ENCODE data around the gene TTC17. TPM values are rescaled to one million over a fixed set of nuclear protein-coding genes. Genes with fewer than 3 reads are reported as not detected.
"Not testable (repeated sequence)": the region's sequence is repeated elsewhere in the genome, so short reads cannot be mapped to it uniquely, and the experiment has no call there.

The TTC17 gene
- total RNA-seq, 1 donor from 2014 or later: 60.3 TPM

DNA sequence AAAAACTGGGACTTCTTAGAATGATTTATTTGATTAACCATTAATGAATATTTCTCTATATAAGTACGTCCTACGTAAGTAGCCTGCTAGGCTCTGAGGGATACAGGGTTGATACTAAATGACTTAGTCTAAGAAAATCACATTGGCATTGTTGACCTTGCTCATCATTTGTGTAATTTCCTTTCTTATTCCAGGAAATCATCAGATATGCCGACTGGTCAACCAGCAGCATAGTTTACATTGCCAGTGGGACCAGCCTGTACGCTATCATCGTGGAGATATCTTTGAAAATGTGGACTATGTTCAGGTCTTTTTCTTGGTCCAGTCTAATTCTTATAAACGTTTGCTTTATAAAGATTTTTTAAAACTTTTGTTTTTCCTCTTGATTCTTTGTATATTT is 42.5 kb downstream of the TTC17 start:
- H3K36me3 ChIP-seq: peaks cover 59 to 89% of the 10 kb centered on the region in 2 donors
- no peak for DNase-seq (ENCODE audit: low spot score in 2 of 2)

GRCh38 chr11:43401811-43402210 is 43.1 kb downstream of the TTC17 start:
- H3K27me3 ChIP-seq; H3K4me1 ChIP-seq; H3K4me3 ChIP-seq; H3K9me3 ChIP-seq; intact Hi-C loops (cut with DNase I); H3K27ac ChIP-seq; DNase-seq (ENCODE audit: low spot score in 2 of 2): not testable (repeated sequence)
- H3K36me3 ChIP-seq: peaks cover 62 to 89% of the 10 kb centered on the region in 2 donors

More for the DNA sequence above, 42.5 kb downstream of the TTC17 start:
- intact Hi-C loops (cut with DNase I): no loop called here
- no peak for TF ChIP-seq CTCF (IDR thresholded peaks at IDR 0.05)
- no peaks in the 10 kb centered on the region for H3K9me3 ChIP-seq
- H3K4me3 ChIP-seq: no peak overlapping the region
- H3K27me3 ChIP-seq: no peaks in the 10 kb centered on the region
- H3K4me1 ChIP-seq: no peaks in the 10 kb centered on the region
- H3K27ac ChIP-seq: no peak overlapping the region

DNA sequence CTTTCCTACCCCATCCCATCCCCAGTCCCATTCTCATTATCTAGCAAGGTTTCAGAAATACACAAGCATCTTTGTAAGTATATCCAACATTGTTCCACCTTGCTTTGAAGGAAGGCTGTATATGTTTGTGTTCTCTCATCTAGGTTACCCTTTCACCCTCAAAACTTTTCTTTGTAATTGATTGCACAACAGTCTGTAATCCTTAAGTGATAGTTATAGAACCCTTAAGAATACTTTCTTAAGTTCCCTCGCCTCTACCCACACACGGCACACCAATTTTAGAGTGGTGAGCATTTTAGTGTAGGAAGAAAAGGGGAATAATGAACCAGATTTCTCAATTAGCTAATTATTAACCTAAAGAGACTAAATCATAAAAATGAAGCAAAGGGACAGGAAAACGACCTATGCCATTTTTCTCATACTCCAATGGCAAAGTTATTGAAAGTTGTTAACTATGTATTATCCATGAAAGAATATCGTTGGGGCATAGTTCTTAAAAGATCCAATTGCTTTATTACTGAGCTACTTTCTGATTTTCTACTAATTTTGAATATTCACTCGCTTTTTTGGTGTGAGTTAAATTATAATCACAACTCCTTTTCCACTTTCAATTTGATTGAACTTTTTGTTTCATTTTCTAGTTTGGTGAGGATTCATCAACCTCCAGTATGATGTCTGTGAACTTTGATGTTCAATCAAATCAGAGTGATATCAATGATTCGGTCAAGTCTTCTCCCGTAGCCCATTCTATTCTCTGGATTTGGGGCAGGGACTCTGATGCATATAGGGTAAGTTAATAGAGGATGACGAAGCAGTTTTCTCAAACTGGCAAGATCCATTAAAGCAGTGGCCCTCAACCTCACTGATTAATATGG is 44.9 kb downstream of the TTC17 start:
- Histone ChIP-seq H3K9me3 (no peaks in the 10 kb centered on the region), H3K36me3 (peaks cover 55 to 95% of the 10 kb centered on the region in 2 donors), H3K4me3 (no peak overlapping the region), H3K27ac (no peak overlapping the region), H3K4me1 (no peaks in the 10 kb centered on the region), H3K27me3 (no peaks in the 10 kb centered on the region)
- intact Hi-C loops (cut with DNase I): no loop called here
- DNase-seq (ENCODE audit: low spot score in 2 of 2): no peak
- TF ChIP-seq CTCF (IDR thresholded peaks at IDR 0.05): no peak

DNA sequence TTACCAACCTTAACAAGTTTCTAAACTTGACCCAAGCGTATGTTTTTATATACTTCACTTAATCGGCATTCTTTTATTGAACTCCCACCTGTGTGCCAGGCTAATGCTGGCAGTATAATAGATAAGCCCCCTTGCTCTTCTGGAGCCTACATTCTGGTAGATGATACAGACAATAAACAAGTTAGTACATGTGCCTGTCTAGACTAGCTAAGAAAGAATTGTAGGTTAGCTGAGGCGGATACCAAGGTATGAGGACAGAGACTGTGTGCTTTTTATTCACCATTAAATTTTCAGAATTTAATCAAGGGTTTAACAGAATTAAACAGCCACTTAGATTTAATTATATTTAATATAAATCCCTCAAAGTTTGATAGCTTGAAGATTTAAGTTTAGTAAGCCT is 45.7 kb downstream of the TTC17 start:
- no peak overlapping the region for H3K27ac ChIP-seq
- TF ChIP-seq CTCF (IDR thresholded peaks at IDR 0.05): no peak
- intact Hi-C loops (cut with DNase I): no loop called here
- DNase-seq (ENCODE audit: low spot score in 2 of 2): no peak
- no peaks in the 10 kb centered on the region for H3K27me3 ChIP-seq
- H3K4me3 ChIP-seq: no peak overlapping the region
- H3K36me3 ChIP-seq: peaks cover 52 to 96% of the 10 kb centered on the region in 2 donors
- no peaks in the 10 kb centered on the region for H3K4me1 ChIP-seq
- H3K9me3 ChIP-seq: no peaks in the 10 kb centered on the region

DNA sequence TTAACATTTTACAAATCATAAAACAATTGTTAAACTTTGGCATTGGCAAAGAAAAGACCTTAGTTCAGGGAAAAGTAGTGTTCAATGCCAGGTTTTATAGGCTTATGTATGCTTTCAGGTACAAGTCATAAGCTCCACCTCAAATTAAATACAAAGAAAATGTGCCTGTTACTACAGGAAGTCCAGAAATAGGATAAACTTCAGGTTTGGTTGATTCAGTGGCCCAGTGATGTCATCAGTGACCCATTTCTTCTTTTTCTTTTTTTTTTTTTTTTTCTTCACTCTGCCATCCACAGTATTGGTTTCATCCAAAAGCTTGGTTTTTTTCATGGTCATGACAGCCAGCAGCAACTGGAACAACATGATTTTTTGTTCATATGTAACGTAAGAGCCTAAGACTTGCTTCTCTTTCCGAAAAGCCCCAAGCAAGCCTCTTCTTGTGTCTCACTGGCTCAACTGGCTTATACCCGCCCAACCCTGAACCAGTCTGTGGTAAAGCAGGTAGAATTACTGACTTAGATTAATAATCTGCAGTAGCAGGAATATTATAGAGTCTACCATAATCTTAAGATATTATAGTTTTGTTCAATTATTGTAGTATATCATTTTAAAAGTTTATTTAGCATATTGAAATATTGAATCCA is 46.2 kb downstream of the TTC17 start:
- no peak for TF ChIP-seq CTCF (IDR thresholded peaks at IDR 0.05)
- Histone ChIP-seq H3K9me3 (no peaks in the 10 kb centered on the region), H3K4me1 (no peaks in the 10 kb centered on the region), H3K27me3 (no peaks in the 10 kb centered on the region), H3K4me3 (no peak overlapping the region), H3K27ac (no peak overlapping the region), H3K36me3 (peaks cover 56 to 92% of the 10 kb centered on the region in 2 donors)
- intact Hi-C loops (cut with DNase I): no loop called here
- DNase-seq (ENCODE audit: low spot score in 2 of 2): no peak

DNA sequence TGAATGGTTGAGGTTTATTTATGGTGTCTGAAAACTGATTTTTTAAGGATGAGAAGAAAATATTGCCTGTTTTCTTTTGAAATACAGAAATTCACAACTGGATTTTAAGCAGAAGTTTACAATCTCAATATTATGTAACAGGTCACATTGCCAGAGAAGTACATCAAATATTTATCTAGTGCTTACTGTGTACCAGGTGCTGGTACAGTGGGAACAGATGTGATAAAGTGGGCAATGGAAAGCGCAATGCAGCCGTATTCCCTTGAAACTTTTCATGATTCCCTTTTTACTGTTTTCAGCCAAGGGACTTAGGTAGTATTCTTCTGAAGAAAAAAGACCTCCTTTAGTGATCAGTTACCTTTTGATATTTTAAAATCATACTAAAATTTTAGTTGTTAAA is 49.6 kb downstream of the TTC17 start:
- TF ChIP-seq CTCF (IDR thresholded peaks at IDR 0.05): no peak
- Histone ChIP-seq H3K4me3 (no peak overlapping the region), H3K9me3 (no peaks in the 10 kb centered on the region), H3K4me1 (no peaks in the 10 kb centered on the region), H3K27me3 (no peaks in the 10 kb centered on the region), H3K36me3 (peaks cover 39 to 69% of the 10 kb centered on the region in 2 donors), H3K27ac (no peak overlapping the region)
- intact Hi-C loops (cut with DNase I): no loop called here
- no peak for DNase-seq (ENCODE audit: low spot score in 2 of 2)
